GM18498 (cell line): ENCODE results near the gene GABARAPL1.
A peak's percentile ranks its signal among the peaks of the same experiment; 100 is the strongest.

Experiments used
- ATAC-seq: cut with Tn5 transposase; IDR thresholded peaks from one replicate; pipeline ENCODE4 v1.9.1; 2021; ENCODE audit warnings: mild to moderate bottlenecking, moderate library complexity; ENCODE audit not compliant: unreplicated experiment

Gene GABARAPL1

GRCh38 chr12:10226731-10227130 is 14.1 kb downstream of the GABARAPL1 start:
- ATAC-seq = no peak

DNA sequence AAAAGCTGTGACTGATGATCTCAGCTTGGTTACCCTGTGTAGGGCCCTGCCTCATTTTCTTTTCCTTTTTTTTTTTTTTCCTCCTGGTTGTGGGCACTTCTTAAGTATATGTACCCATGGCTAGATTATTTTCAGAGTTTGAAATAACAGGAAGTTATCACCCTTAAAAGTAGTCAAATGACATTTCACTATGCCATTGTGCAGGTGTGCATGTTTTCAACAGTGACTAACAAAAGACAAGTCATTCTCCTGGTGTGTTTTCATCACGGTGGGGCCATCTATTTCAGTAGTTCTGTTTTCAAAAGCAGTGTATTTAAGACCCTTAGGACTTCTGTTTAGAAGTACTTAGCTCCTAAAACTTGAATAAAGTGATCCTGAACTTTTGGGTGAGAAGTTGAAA is 15.0 kb downstream of the GABARAPL1 start:
- no peak for ATAC-seq

DNA sequence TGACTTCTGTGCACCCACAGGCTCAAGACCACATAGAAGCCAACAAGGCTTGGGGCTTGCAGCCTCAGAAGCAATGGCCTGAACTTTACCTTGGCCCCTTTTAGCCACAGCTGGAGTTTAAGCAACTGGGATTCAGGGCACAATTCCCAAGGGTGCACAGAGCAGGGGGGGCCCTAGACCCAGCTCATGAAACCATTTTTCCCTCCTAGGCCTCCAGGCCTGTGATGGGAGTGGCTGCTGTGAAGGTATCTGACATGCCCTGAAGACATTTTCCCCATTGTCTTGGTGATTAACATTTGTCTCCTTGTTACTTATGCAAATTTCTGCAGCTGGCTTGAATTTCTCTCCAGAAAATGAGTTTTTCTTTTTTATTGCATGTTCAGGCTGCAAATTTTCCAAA is 21.9 kb downstream of the GABARAPL1 start:
- ATAC-seq = no peak

DNA sequence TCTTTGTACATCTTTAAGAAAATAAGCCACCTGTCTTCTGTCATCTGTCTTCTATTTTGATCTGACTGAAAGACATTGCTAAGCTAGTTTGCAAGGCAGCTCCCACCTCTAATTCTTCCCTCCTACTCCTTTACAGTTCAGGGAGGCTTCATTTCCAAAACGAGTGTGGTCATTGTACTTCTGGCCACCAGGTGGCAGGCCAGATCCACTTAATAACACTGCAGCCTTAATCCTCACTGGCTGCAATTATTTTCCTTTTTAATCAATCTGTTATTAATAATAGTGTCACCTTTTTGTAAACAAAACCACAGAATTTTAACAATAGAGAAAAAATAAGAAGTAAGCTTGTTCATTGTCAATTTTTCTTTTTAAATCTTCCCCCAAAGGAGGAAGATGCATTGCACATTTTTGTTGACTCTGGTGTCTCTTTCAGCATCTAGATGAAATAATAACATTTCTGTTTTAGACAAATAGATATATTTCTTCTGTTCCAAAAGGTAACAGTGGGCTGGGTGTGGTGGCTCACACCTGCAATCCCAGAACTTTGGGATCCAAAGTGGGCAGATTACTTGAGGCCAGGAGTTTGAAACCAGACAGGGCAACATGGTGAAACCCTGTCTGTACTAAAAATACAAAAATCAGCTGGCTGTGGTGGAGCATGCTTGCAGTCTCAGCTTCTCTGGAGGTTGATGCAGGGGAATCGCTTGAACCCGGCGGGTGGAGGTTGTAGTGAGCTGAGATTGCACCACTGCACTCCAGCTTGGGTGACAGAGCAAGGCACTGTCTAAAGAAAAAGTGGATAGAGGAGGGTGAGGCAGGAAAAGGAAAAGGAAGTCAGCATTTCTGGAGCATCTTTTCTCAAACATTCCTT is 23.3 kb downstream of the GABARAPL1 start:
- ATAC-seq = no peak

DNA sequence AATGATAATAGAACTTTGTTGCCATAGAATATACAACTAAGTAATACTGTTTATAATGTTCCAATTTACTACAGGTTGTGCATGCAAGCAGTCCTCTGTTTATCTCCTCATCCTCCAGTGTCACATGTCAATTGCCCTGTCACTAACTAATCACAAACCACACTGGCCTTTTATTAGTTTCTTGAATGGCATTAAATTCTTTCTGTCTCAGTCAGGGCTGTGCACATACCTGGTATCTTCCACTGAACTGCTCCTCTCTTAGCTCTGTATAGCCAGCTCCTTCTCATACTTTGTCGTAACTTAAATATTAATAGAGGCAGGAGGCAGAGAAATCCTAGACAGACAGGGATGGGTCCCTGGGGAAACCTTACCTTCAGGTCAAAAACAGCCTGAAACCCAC is 24.0 kb downstream of the GABARAPL1 start:
- ATAC-seq = no peak

GRCh38 chr12:10238526-10238925 is 25.8 kb downstream of the GABARAPL1 start:
- ATAC-seq = no peak

DNA sequence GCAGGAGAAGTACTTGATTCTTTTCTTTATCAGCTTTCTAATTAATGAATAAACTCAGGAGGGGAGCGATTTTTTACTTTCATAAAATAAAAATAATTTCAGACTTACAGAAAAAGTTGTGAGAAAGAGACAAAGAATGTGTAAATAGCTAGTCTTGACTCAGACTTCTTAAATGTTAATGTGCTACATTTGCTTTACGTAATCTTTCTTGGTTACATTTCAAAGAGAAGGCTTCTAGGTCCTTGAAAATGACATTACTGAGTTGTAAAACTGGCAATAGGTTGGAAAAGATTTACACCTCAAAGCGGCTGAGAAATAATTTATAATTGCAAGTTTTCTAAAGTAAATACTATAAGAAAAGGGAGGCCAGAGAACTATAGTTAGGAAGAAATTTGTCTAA is 28.6 kb downstream of the GABARAPL1 start:
- no peak for ATAC-seq

- ATAC-seq = no peak
These were observed 29.1 kb downstream of the GABARAPL1 start for GRCh38 chr12:10241727-10242126.

DNA sequence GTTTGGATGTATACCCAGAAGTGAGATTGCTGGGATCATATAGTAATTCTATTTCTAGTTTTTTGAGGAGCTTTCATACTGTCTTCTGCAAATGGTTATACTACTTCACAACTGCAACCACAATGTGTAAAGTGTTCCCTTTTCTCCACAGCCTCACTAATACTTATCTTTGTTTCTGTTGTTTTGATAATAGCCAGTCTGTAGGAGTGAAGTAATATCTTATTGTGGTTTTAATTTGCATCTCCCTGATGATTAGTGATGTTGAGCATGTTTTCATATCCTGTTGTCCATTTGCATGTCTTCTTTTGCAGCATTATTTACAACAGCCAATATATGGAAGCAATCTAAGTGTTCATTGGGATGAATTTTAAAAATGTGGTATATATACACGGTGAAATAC is 29.9 kb downstream of the GABARAPL1 start:
- no peak for ATAC-seq

DNA sequence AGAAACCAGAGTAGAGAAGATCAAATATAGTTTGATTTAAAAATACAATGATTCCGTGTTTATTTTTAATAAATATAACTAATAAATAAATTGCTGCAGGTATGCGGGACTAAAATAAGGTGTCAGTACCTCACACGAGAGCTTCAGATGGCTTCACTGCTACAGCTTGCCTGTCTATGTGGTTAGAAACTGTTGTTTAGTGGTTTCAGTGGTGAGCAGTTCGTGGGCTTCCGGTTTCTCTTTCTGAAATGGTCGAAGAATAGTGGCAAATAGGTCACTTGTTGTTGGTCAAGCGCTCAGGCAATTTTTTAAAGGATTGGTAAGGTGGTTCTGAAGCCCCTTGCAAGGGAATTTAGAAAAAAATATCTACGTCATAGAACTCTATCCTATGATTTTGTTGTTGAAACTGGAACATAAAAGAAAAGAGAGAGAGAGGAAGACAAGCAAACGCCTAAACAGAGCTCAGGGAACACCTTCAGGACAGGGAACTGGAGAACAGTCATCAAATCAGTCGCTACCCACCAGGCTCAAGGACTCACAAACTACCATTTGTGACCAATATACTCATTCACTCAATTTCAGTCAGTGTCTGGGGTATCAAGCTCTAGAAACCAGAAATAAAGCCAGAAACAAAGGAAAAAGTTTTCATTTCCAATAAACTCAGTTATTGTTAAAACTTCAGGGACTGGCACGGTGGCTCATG is 31.3 kb downstream of the GABARAPL1 start:
- ATAC-seq = peak; percentile 93

DNA sequence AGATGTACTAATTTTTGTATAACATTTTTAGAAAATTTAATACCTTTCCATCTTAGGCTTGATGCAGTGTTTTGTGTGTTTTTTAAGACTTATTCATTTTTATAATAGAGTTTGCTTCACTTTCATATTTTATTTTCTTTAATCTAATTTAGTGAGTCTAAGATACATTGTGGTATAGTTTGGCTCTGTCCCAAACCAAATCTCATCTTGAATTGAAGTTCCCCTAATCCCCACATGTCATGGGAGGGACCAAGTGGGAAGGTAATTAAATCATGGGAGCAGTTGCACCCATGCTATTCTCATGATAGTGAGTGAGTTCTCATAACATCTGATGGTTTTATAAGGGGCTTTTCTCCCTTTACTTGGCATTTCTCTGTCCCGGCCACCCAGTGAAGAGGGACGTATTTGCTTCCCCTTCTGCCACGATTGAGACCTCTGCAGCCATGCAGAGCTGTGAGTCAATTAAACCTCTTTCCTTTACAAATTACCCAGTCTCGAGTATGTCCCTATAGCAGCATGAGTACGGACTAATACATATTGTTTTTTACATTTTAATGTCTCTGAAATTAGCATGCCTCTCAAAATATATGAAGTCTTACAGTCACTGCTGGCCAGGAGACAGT is 34.9 kb downstream of the GABARAPL1 start:
- no peak for ATAC-seq

DNA sequence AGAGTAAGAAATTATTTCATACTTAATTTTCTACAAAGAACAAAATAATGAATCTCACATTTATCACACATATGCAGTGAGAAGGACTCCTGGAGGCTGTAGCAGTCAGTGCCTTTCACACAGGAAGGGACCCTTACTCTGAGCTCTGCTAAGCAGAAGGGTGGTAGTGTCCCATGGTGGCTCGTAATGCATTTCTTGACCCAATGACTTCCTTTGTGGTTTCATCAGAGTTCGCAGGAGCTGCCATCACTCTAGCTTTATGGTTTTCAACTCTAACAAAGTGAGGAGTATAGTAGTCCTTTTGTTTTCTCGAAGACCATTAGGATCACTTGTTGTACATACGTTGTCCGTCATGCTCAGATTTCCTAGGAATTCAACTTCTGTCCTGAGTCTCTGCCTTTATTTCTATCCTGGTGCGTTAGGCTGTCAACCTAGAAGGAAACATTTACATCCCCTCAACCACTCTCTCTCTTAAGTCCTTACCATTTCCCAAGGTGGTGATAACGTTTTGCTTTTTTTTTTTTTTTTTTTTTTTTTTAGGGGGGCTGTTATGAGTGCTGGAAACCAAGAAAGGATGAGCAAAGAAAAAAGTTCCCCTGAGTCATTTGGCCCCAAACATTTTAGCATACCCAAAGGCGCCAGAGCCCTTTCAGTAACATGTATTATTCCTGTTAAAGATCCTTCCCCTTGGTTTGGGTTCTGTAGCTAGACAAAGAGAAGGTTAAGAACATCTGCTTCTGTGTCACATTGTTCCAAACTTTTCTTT is 37.2 kb downstream of the GABARAPL1 start:
- no peak for ATAC-seq

GRCh38 chr12:10251669-10252068 is 39.0 kb downstream of the GABARAPL1 start:
- ATAC-seq = no peak

- ATAC-seq = no peak
These were observed 39.5 kb downstream of the GABARAPL1 start for GRCh38 chr12:10252201-10252600.

- no peak for ATAC-seq
These were observed 43.4 kb downstream of the GABARAPL1 start for GRCh38 chr12:10256064-10256463.

- no peak for ATAC-seq
These were observed 48.2 kb downstream of the GABARAPL1 start for GRCh38 chr12:10260927-10261326.

DNA sequence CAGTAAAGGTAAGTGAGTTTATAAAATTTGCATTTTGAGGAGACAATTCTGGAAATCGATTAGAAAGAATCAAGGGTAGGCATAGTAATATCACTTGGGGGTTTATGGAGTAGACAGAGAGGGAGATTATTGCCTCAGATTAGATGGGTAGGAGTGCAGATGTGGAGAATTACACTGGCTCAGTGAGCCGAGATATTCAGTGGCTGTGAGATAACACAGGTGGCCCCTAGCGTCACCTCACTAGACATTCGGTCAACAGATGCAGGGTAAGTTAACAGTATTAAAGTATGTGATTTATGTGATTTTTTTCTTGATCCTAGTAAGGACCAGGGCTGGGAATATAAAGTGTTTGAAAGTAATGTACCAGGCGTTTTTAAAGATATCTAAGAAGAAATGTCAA is 55.4 kb downstream of the GABARAPL1 start:
- ATAC-seq = no peak

DNA sequence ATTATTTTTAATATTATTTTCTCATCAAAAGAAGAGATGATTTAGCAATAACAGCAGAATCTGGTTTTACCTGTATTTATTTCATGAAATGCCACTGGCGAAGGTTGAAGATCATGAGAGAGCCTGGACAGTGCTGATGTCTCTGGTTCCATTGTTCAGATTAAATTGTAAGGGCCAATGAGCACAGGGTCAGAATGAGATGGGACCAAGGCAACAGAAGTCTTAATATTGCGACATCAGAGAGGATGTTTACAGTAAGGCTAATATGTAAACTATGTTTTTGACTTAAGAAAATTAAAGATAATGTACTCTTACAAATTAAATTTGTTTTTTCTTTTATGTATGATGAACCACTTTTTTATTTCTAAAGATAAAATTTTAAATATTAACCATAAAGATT is 59.8 kb downstream of the GABARAPL1 start:
- ATAC-seq = no peak
